Epithelial cell of esophagus (primary cell): ENCODE data around the gene CAMKK1.
"Not testable (repeated sequence)": the region's sequence is repeated elsewhere in the genome, so short reads cannot be mapped to it uniquely, and the experiment has no call there.

Experiments used
- DNase-seq: peaks from one replicate; pipeline ENCODE4 v3.0.0; 2010; ENCODE audit warnings: low read depth
- H3K4me3 ChIP-seq: 2 replicates; pipeline ENCODE4 v1.5.1; 2011; ENCODE audit warnings: mild to moderate bottlenecking, low read length, control low read depth
- TF ChIP-seq, protein P1 (sequence below): IDR thresholded peaks from 2 replicates; pipeline ENCODE4 v1.5.1; 2011; ENCODE audit warnings: low read depth, mild to moderate bottlenecking, low read length, control low read depth, inconsistent platforms; ENCODE audit not compliant: insufficient read depth; ENCODE audit errors: missing control alignments

Gene CAMKK1

DNA sequence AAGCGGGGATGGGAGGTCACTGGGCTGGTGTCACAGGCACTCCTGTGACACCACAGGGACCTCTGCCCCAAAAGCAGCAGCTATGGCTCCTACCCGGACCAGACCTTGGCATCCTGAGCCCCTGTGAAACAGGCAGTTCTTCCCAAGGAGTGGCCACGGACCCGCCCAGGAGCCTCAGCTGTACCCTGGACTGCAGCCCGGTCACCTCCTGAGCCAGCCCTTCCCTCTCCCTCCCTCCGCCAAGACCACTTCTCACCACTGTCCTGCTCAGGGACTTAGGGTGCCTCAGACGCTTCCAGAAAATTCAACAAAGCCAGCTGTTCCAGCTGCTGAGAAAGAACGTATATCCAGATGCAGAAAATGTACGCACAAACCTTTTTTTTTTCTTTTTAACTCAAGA is 32.9 kb downstream of the CAMKK1 start:
- no peak for DNase-seq
- no peak overlapping the region for H3K4me3 ChIP-seq
- TF ChIP-seq, protein P1, sequence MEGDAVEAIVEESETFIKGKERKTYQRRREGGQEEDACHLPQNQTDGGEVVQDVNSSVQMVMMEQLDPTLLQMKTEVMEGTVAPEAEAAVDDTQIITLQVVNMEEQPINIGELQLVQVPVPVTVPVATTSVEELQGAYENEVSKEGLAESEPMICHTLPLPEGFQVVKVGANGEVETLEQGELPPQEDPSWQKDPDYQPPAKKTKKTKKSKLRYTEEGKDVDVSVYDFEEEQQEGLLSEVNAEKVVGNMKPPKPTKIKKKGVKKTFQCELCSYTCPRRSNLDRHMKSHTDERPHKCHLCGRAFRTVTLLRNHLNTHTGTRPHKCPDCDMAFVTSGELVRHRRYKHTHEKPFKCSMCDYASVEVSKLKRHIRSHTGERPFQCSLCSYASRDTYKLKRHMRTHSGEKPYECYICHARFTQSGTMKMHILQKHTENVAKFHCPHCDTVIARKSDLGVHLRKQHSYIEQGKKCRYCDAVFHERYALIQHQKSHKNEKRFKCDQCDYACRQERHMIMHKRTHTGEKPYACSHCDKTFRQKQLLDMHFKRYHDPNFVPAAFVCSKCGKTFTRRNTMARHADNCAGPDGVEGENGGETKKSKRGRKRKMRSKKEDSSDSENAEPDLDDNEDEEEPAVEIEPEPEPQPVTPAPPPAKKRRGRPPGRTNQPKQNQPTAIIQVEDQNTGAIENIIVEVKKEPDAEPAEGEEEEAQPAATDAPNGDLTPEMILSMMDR, result no peak

DNA sequence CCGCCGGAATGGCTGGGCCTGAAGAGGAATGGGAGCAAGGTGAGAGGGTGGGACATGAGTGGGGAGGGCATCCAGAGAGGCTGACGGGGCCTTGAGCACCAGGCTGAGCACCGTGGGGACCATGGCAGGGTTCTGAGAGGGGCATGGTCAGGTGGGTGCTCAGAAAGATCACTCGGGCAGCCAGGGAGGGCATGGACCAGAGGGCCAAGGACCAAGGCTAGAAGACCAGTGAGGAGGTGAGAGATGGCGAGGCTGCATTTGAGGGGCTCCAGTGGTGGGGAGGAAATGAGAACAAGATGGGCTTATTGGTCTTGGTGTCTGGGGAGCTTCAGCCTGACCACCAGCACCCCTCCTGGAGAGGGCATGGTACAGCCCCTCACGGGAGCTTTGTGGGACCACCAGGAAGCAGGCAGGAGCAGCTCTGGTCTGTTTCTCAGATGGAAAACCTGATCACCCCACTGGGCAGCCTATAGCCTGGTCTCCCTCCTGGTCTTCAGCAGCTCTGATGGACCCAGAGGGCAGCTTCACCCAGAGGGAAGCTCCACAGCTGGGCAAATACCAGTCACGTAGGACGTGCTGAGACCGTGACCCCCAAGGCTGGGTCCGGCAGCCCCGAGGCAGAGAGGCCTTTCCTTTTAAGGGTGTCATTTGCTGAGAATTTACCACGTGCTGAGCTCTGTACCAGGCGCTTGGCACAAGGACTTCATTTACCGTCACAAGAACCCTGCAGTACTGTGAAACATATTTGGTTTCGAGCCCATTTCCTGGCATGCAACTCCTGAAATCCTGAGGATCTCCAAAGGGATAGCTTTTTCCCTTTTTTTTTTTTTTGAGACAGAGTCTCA is 35.4 kb downstream of the CAMKK1 start:
- no peak overlapping the region for H3K4me3 ChIP-seq
- no peak for DNase-seq
- TF ChIP-seq, protein P1, result no peak

DNA sequence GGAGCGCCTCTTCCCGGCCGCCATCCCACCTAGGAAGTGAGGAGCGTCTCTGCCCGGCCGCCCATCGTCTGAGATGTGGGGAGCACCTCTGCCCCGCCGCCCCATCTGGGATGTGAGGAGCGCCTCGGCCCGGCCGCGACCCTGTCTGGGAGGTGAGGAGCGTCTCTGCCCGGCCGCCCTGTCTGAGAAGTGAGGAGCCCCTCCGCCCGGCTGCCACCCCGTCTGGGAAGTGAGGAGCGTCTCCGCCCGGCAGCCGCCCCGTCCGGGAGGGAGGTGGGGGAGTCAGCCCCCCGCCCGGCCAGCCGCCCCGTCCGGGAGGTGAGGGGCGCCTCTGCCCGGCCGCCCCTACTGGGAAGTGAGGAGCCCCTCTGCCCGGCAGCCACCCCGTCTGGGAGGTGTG is 38.6 kb downstream of the CAMKK1 start:
- not testable (repeated sequence) for DNase-seq, H3K4me3 ChIP-seq

DNA sequence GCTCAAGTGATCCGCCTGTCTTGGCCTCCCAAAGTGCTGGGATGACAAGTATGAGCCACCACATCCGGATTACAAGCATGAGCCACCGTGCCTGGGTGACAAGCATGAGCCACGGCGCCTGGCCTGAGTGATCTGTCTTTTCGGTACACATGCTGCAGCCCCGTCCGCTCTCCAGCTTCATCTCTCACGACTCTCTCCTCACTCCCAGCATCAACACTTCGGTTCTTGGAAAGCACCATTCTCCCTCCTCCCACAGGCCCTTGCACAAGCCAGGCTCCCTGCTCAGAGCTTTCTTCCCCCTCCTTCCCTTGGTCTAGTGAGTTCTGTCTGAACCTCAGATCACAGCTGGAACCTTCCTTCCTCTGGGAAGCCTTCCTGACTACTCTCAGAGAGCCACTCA is 40.3 kb downstream of the CAMKK1 start:
- DNase-seq, result no peak
- TF ChIP-seq, protein P1, result no peak
- no peak overlapping the region for H3K4me3 ChIP-seq

DNA sequence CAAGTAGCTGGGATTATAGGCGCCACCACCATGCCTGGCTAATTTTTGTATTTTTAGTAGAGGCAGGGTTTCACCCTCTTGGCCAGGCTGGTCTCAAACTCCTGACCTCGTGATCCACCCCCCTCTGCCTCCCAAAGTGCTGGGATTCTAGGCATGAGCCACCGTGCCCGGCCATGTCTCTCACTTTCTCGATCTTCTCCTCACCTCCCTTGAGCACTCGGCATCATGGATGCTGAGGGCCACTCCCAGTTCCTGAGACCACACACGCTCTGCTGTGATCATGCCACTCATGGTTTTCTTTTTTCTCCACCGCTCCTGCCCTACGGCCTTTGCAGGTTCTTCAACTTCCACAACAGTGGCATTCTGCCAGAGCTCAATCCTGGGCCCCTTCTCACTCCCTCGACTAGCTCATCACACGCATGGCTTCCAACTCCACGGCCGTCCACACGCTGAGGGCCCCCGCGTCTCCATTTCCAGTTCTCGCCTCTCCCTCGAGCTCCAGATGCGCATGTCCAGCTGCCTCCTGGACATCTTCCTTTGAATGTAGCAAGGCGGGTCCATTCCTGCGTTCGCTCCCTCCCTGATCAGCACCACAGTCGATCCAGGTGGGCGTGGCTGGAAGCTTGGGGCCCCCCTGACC is 41.3 kb downstream of the CAMKK1 start:
- no peak overlapping the region for H3K4me3 ChIP-seq
- DNase-seq, result no peak
- TF ChIP-seq, protein P1, result no peak

DNA sequence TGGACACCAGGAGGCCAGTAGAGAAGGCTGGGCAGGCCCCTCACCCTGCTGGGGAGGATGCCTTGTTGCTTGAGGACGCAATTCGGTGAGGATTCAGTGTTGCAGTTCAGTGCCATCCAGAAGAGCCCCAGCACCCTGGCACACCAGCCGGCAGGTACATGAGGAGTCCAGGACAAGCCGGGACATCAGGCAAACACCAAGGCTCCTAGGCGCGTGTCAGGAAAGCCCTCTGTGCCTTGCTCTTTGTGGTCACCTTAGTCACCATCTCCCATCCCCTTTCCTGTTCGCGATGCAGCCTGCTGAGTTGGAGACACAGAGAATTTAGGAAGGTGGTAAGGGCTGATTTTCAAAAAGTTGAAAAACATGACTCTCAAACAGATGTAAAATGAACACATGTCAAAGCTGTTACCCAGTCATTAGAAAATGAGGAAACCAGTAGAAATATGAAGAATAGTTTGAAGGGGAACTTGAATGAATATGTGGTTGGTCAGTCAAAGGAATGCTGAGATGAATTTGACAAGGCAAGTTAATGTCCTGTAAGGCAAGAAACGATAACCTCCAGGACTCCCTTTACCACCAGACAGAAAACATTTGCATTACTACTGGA is 44.5 kb downstream of the CAMKK1 start:
- TF ChIP-seq, protein P1, result no peak
- no peak overlapping the region for H3K4me3 ChIP-seq
- DNase-seq, result no peak

DNA sequence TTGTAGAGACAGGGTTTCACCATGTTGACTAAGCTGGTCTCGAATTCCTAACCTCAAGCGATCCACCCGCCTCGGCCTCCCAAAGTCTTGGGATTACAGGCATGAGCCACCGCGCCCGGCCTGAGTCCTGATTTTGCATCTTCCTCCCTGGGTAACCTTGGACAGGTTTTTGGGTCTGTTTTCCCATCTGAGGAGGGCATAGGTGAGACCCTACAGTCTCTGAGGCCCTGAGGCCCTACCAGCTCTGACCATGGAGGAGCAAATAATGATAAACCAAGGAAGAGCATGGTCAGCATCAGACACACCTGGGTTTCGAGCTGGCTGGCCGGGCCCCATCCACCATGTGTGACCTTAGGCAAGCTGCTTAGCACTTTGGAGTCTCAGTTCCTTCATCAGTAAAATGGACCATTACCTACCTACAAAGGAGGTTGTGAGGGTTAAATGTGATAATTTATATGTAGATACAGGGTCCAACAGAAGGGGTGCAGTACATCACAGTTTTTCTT is 45.6 kb downstream of the CAMKK1 start:
- H3K4me3 ChIP-seq, result no peak overlapping the region

More for the DNA sequence above, 45.6 kb downstream of the CAMKK1 start:
- TF ChIP-seq, protein P1, result no peak
- no peak for DNase-seq
